Keratinocyte (primary cell): ENCODE data around the gene PROCR. TPM values are rescaled to one million over a fixed set of nuclear protein-coding genes. Genes with fewer than 3 reads are reported as not detected.

ENCODE experiments used
- DNase-seq: peaks from one replicate; pipeline ENCODE4 v3.0.0-alpha.2; 2011; ENCODE audit warnings: low read depth, missing footprints, low spot score
- FAIRE-seq: peaks from 2 replicates; lab custom pipeline; 2011; peaks lifted over from hg19 to GRCh38; lab: Jason Lieb, UNC
- H2AFZ ChIP-seq: 2 replicates; pipeline ENCODE4 v1.6.0; 2012; ENCODE audit warnings: low read length, control low read depth, inconsistent platforms; ENCODE audit not compliant: control insufficient read depth
- H3K27ac ChIP-seq: 2 replicates; pipeline ENCODE4 v1.5.1; 2011; ENCODE audit warnings: low read length; ENCODE audit not compliant: control insufficient read depth, insufficient read depth
- H3K27me3 ChIP-seq: 3 replicates; pipeline ENCODE4 v1.6.0; 2011; ENCODE audit warnings: low read length; ENCODE audit not compliant: control insufficient read depth, insufficient read depth; ENCODE audit errors: extremely low read depth
- H3K36me3 ChIP-seq, 2 experiments: 2 replicates in 1 of 2; 3 replicates in 1 of 2; pipeline ENCODE4 v1.5.1; 2011; ENCODE audit warnings: low read length in 2 of 2, mild to moderate bottlenecking in 1 of 2; ENCODE audit not compliant: control insufficient read depth in 2 of 2, insufficient read depth in 2 of 2; ENCODE audit errors: extremely low read depth in 1 of 2
- H3K4me1 ChIP-seq: 3 replicates; pipeline ENCODE4 v1.5.1; 2011; ENCODE audit warnings: low read length; ENCODE audit not compliant: control insufficient read depth, insufficient read depth; ENCODE audit errors: extremely low read depth
- H3K4me2 ChIP-seq: 3 replicates; pipeline ENCODE4 v1.6.0; 2011; ENCODE audit warnings: low read depth, low read length; ENCODE audit not compliant: control insufficient read depth, insufficient read depth; ENCODE audit errors: extremely low read depth
- H3K4me3 ChIP-seq, 3 experiments: fragments of 200-600 bp in 1 of 3; sonication (generic) in 1 of 3; 2 replicates in 2 of 3; 3 replicates in 1 of 3; pipeline ENCODE4 v1.5.1; 2011 to 2016; ENCODE audit warnings: low read length in 3 of 3, mild to moderate bottlenecking in 3 of 3, control low read depth in 2 of 3, inconsistent platforms in 1 of 3, low read depth in 1 of 3, mixed read lengths in 1 of 3, mixed run types in 1 of 3, moderate library complexity in 1 of 3; ENCODE audit not compliant: control insufficient read depth in 2 of 3, insufficient read depth in 2 of 3; ENCODE audit errors: extremely low read depth in 1 of 3
- H3K79me2 ChIP-seq: 2 replicates; pipeline ENCODE4 v1.6.0; 2012; ENCODE audit warnings: low read length; ENCODE audit not compliant: control insufficient read depth, insufficient read depth
- H3K9ac ChIP-seq: 3 replicates; pipeline ENCODE4 v1.6.0; 2011; ENCODE audit warnings: low read length; ENCODE audit not compliant: control insufficient read depth, insufficient read depth; ENCODE audit errors: extremely low read depth
- H3K9me1 ChIP-seq: 3 replicates; pipeline ENCODE4 v1.6.0; 2011; ENCODE audit warnings: low read length; ENCODE audit not compliant: control insufficient read depth, insufficient read depth; ENCODE audit errors: extremely low read depth
- H3K9me3 ChIP-seq: 2 replicates; pipeline ENCODE4 v1.5.1; 2012; ENCODE audit warnings: low read depth, low read length; ENCODE audit not compliant: control insufficient read depth
- H4K20me1 ChIP-seq: 3 replicates; pipeline ENCODE4 v1.6.0; 2011; ENCODE audit warnings: low read length; ENCODE audit not compliant: control insufficient read depth, insufficient read depth; ENCODE audit errors: extremely low read depth
- EZH2 ChIP-seq: IDR thresholded peaks from one replicate; pipeline ENCODE4 v1.6.1; 2012; ENCODE audit warnings: inconsistent platforms, mild to moderate bottlenecking, low read length, moderate library complexity
- dilution Hi-C: fragments of 300-500 bp; cut with MboI; formaldehyde crosslinking; loops from one replicate; pipeline ENCODE4 v1.7.0; 2020; ENCODE audit warnings: low sequenced_read_pairs; ENCODE audit not compliant: extremely low pct_ligation_motif_present
- polyA plus RNA-seq, 5 experiments: library from polyadenylated mRNA; depleted of rRNA in 3 of 5; stranded (reverse) in 3 of 5; stranded (forward) in 1 of 5; unstranded in 1 of 5; fragments of >200 nt; gene quantifications; 1 replicate in 1 of 5; 2 replicates in 3 of 5; 3 replicates in 1 of 5; pipeline versions ENCODE4 v1.2.1 to v1.2.3, GENCODE V29; 2011 to 2012; ENCODE audit warnings: missing spikeins in 2 of 5, low read depth in 1 of 5, low replicate concordance in 1 of 5
- TF ChIP-seq, protein P1 (sequence below), 3 experiments: IDR thresholded peaks in 1 of 3; conservative IDR thresholded peaks in 1 of 3; optimal IDR thresholded peaks in 1 of 3; 2 replicates in 2 of 3; 3 replicates in 1 of 3; pipeline versions ENCODE3 to v1.5.1; 2011; ENCODE audit warnings: low read length in 3 of 3, mild to moderate bottlenecking in 3 of 3, moderate library complexity in 2 of 3, control low read depth in 1 of 3, inconsistent platforms in 1 of 3; ENCODE audit not compliant: insufficient read depth in 2 of 3; ENCODE audit errors: extremely low read depth in 1 of 3

PROCR gene
- polyA plus RNA-seq, 1 donor (not counting 4 experiments of a cell fraction or from before 2014, with no cell fraction given), result 74.1 TPM

DNA sequence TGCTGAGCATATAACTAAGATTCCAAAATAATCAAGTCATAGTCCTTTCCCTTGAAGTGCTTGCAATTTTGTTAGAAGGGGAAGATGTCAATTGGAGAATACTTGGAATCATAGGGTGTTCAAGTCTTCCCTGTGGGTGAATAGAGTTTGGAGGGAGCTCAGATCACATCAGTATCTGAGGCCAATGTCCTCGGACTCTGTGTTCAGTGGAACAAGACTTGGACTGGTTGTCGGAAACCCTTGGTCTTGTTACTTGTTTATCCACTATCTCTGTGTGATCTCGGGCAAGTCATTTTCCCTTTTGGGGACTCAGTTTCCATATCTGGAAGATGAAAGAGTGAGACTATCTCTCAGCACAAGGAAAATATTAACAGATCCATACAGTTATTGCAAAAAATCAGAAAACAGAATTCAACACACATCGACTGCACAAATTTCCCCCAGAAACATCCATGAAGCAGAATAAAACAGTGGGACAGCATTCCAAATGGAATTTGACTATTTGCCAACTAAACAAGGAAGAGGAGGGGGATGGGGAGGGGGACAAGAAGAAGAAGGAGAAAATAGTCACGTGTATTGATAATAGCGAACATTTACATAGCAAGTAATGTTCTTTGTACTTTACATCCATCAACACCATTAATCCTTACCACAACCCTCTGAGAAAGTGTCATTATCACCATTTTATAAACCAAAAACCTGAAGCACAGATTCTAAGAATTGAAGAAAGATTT lies 20.9 kb upstream of the PROCR start:
- H3K4me1 ChIP-seq, result peaks cover 10% of the 10 kb centered on the region
- no peak overlapping the region for H3K9ac ChIP-seq
- DNase-seq (no peak), FAIRE-seq (no peak)
- H3K9me1 ChIP-seq, result no peaks in the 10 kb centered on the region
- dilution Hi-C loops, result no loop called here
- H3K79me2 ChIP-seq, result peaks cover 7% of the 10 kb centered on the region
- H3K27me3 ChIP-seq, result no peaks in the 10 kb centered on the region
- no peaks in the 10 kb centered on the region for H4K20me1 ChIP-seq
- no peaks in the 10 kb centered on the region for H3K9me3 ChIP-seq
- no peak overlapping the region for H2AFZ ChIP-seq
- no peak overlapping the region for H3K4me2 ChIP-seq
- H3K27ac ChIP-seq, result no peak overlapping the region
- TF ChIP-seq, protein P1, sequence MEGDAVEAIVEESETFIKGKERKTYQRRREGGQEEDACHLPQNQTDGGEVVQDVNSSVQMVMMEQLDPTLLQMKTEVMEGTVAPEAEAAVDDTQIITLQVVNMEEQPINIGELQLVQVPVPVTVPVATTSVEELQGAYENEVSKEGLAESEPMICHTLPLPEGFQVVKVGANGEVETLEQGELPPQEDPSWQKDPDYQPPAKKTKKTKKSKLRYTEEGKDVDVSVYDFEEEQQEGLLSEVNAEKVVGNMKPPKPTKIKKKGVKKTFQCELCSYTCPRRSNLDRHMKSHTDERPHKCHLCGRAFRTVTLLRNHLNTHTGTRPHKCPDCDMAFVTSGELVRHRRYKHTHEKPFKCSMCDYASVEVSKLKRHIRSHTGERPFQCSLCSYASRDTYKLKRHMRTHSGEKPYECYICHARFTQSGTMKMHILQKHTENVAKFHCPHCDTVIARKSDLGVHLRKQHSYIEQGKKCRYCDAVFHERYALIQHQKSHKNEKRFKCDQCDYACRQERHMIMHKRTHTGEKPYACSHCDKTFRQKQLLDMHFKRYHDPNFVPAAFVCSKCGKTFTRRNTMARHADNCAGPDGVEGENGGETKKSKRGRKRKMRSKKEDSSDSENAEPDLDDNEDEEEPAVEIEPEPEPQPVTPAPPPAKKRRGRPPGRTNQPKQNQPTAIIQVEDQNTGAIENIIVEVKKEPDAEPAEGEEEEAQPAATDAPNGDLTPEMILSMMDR (optimal IDR thresholded peaks at IDR 0.05 in 1 of 3, IDR thresholded peaks at IDR 0.05 in 1 of 3, conservative IDR thresholded peaks at IDR 0.05 in 1 of 3; ENCODE audit: extremely low read depth in 1 of 3, insufficient read depth in 2 of 3, low read length in 3 of 3), result no peak
- TF ChIP-seq EZH2, result no peak
- no peaks in the 10 kb centered on the region for H3K36me3 ChIP-seq
- no peak overlapping the region for H3K4me3 ChIP-seq

DNA sequence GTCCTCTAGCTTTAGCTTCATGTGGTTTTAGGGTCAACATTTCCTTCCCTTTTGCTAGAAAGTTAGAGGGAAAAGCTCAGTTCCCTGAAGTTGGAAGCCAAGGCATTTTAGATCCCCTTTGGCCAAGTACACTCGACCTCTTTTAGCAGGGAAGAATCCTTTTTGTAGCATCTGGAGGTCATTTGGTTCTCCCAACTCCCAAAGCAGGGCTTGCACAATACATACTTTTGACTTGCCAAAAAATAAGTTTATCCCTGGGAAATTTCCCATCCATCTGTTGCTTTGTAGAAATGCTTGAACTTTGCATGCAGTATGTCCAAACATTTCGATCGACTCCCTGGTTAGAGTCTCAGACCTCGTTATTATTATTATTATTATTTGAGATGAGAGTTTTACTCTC lies 20.1 kb upstream of the PROCR start:
- Histone ChIP-seq H2AFZ (no peak overlapping the region), H3K79me2 (peaks cover 2% of the 10 kb centered on the region), H3K4me2 (no peak overlapping the region), H3K9me1 (no peaks in the 10 kb centered on the region), H3K4me1 (peaks cover 5% of the 10 kb centered on the region), H3K9me3 (no peaks in the 10 kb centered on the region), H3K4me3 (no peak overlapping the region), H3K27ac (no peak overlapping the region), H4K20me1 (no peaks in the 10 kb centered on the region), H3K9ac (no peak overlapping the region), H3K36me3 (no peaks in the 10 kb centered on the region), H3K27me3 (no peaks in the 10 kb centered on the region)
- DNase-seq (no peak), FAIRE-seq (no peak)
- TF ChIP-seq EZH2, result no peak
- TF ChIP-seq, protein P1 (optimal IDR thresholded peaks at IDR 0.05 in 1 of 3, IDR thresholded peaks at IDR 0.05 in 1 of 3, conservative IDR thresholded peaks at IDR 0.05 in 1 of 3; ENCODE audit: extremely low read depth in 1 of 3, insufficient read depth in 2 of 3, low read length in 3 of 3), result no peak
- dilution Hi-C loops, result no loop called here
